Hepatocyte (in vitro differentiated cells): ENCODE results near the gene RASGEF1C.

Experiments used
- EZH2 ChIP-seq: fragments of 200-600 bp; sonication (generic); IDR thresholded peaks from 2 replicates; pipeline ENCODE4 v1.6.1; 2016; ENCODE audit warnings: antibody characterized with exemption, mild to moderate bottlenecking, borderline replicate concordance
- TF ChIP-seq, protein P1 (sequence below): fragments of 200-600 bp; sonication (generic); IDR thresholded peaks from 2 replicates; pipeline ENCODE4 v1.5.1; 2016; ENCODE audit warnings: antibody characterized with exemption, mild to moderate bottlenecking; ENCODE audit not compliant: poor library complexity

GRCh38 chr5:180133060-180133459 is 76.0 kb downstream of the RASGEF1C start:
- TF ChIP-seq, protein P1, sequence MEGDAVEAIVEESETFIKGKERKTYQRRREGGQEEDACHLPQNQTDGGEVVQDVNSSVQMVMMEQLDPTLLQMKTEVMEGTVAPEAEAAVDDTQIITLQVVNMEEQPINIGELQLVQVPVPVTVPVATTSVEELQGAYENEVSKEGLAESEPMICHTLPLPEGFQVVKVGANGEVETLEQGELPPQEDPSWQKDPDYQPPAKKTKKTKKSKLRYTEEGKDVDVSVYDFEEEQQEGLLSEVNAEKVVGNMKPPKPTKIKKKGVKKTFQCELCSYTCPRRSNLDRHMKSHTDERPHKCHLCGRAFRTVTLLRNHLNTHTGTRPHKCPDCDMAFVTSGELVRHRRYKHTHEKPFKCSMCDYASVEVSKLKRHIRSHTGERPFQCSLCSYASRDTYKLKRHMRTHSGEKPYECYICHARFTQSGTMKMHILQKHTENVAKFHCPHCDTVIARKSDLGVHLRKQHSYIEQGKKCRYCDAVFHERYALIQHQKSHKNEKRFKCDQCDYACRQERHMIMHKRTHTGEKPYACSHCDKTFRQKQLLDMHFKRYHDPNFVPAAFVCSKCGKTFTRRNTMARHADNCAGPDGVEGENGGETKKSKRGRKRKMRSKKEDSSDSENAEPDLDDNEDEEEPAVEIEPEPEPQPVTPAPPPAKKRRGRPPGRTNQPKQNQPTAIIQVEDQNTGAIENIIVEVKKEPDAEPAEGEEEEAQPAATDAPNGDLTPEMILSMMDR = no peak
- no peak for TF ChIP-seq EZH2
